HG03196 (cell line): ENCODE measurements around the gene TMEM200A.

Source experiments
- ATAC-seq: cut with Tn5 transposase; IDR thresholded peaks from one replicate; pipeline ENCODE4 v1.9.1; 2021; ENCODE audit not compliant: unreplicated experiment

Gene TMEM200A

DNA sequence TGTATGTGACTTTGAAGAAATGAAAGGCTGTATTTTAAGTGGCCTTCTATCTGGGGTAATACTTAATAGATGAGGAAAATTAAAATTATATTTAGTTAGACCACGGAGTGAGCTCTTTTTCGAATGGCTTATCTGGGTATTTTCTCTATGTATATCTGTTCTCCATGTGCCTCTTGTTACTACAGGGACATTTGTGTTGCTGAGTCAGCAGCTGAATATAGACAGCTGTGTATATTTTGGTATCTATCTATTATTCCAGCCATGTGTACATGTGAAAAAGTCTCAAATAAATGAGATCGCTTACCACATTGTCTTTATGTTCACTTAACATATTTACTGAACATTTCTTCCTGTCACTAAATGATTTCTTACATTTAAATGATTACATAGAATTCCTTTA is 57.2 kb downstream of the TMEM200A start:
- no peak for ATAC-seq

DNA sequence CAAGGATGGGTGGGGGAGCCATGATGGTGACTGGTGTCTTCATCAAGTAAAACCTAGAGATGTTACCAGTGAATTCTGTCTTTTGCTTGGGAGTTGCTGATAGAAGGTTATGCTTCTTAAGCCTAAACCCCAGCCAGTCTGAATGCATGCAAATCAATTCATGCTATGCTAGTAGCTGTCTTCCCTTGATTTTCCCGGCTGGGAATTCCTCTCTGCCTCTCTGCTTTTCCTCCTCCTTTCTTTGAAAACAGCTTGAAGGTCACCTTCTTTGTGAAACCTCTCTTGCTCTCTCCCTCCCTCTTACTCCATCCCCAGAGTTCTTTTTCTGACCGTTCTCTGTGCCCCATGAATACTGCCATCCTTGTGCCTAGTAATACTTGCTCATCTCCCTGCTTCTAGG is 58.9 kb downstream of the TMEM200A start:
- ATAC-seq: no peak

DNA sequence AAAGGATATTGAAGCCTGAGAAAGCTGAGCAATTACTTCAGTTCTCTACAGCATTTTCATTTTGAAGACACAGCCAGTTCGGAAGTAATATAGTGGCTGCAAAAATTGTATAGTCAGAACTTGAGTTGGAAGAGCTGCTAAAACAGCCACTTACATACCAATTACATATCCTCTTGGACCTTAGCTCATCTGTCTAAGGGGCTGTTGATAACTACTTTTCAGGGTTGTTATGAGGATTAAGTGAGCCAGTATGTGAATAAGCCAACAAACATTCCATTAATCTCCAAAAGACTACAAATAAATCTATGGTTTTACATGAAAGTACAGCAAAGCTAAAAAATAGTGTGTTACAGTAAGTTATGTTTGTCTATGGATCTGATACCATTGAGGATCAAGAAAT is 59.7 kb downstream of the TMEM200A start:
- no peak for ATAC-seq

DNA sequence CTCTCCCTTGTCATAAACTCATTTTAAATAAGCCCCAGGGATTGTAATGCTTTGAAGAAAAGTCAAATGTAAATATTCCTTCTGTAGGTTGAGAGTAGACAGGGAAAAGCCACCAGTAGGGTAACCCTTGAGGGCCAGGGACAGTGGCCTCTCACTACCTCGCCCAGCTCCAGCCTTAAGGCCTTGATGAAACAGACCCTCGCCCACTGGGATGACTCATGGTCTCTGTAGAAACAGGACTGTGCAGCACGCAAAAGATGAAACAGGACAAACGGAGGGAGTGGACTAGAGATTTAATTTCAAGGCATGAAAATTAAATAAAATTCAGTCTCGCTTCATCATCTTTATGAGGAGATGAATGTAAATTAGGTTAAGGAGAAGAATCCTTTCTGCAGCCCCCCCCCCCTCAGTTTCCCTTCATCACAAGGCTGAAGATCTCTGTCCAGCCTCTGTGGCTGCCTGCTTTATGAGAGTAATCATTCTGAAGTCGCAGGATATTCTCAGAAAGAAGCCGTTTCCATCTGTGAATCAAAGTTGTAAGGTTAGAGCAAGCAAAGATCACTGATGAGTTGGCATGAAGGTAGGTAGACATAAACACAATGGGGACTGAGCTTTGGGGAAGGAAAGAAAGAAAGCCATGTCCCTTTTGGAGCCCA is 60.4 kb downstream of the TMEM200A start:
- ATAC-seq: no peak

DNA sequence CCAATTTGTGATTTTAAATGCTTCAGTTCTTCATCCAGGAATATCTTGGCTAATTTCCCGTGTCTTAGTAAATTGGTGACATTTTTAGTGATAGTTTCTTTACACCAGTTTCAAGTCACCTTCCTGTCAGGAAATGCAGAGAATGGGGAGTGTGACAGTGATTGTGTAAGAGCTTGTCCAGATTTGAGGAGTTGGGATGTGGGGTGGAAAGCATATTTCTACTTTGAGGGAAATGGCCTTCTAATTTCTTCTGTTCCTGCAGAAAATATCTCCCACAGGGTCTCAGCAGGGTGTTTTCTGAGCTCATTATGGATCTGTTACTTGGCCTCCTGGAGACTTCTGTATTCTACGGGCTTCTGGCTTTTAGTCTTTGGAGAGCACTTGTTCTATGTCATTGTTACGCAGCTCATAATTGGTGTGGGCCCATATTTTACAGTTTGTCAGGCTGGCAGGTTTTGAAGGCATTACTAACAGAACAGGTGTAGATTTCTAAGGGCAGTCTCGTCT is 65.6 kb downstream of the TMEM200A start:
- ATAC-seq: no peak

DNA sequence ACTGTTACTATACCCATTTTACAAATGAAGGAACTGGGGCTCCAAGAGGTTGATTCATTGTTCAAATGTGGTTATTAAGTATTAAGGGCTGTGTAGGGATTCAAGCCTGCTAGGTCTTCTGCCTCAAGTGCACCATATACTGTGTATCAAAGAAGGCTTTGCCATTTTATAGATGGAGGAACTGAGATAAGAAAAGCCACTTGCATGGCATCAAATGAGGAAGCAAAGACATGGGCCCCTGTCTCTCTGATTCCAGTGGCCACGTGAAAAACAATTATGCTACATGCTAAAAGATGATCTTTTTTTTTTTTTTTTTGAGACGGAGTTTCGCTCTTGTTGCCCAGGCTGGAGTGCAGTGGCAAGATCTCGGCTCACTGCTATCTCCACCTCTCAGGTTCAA is 67.0 kb downstream of the TMEM200A start:
- ATAC-seq: no peak

DNA sequence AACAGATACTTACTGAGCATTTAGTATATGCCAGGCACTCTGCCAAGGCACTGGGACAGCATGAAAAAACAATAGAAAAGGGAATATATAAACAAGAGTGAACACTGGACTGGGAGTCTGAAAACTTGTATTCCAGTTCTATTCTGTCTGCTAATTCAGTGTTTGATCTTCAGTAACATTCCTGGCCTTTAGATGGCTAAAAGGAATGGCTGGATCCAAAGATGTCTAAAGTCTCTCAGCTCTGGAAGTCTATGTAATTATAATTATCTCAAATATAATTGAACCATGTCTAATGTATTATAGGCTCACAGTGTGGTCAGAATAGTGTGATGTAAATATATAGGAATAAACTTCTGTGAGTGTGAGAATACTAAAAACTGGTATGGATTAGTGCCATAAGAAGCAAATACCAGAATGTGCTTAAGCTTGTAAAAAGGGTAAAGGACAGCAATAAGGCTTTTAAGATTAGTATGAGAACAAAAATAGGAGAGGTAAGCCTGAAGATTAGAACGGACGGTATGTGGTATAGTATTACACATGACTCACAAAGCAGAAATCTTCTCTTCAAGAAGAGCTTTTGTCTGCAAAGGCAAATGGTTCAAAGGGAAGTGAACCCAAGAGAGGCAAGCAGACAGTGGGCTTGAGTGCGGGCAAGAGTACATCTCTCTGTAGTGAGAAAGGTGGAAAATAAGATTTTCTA is 68.5 kb downstream of the TMEM200A start:
- no peak for ATAC-seq

DNA sequence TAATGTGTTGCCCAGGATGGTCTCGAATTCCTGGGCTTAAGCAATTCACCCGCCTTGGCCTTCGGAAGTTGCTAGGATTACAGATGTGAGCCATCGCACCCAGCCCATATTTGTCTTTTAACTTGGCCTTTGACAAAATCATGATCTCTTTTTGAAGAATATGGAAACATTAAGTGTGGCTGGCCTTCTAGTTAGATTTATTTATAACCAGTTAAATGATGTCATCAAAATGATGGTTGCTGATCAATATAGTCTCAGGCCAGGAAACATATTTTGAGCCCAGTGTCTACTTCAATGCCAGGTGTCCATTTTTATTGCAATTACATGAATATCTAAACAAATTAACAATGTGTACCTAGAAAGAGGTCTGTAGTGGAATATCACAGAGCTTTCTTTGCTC is 69.4 kb downstream of the TMEM200A start:
- ATAC-seq: no peak

DNA sequence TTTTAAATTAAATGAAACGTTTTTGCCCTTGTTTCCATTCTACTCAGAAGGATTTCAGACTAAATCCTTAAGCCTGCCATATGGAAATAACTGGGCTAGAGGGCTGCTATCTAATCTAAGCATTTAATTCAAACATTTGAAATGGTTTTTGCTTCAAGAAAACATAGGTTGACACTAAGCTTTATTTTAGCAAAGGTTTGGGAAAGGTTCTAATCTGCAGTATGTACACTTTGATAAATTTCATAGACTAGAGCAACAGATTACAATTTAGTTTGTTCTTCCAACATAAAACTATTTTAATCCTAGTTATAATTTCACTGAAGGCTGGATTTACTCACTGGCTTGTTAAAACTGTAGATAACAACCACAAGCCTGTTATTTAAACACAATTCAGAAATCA is 72.1 kb downstream of the TMEM200A start:
- no peak for ATAC-seq

DNA sequence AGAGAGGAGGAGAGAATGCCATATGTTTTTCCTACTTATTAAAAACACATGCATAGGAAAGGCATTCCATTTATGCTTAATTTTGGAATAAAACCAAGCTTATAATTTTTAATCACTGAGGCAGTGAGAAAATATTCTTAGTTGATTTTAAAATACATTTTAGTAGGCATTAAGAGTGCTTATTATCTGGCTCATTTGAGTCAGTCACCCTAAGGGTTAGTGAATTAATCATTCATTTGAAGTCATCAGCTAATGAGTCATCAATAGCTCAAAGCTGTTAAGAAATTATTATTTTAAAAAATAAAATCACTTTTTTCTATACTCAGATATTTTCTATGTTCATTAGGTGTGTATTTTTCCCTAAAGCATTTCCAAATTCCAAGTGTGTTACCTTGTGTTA is 81.6 kb downstream of the TMEM200A start:
- ATAC-seq: no peak

DNA sequence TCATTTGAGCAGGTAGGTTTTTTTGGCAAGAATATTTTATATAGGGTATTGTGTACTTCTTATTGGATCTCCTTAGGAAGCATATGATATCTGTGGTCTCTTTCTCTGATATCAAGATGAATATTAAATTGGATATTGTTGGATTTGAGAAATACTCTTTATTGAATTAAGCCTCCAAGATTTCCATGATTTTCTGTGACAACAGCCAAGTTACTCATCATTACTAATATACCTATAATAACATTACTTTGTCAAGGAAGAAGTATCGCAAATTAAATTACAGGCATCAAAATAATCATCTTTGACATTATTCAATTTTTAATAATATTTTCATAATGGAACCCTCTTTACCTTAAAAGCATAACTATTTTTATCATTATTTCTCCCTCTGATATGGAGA is 86.5 kb downstream of the TMEM200A start:
- no peak for ATAC-seq

DNA sequence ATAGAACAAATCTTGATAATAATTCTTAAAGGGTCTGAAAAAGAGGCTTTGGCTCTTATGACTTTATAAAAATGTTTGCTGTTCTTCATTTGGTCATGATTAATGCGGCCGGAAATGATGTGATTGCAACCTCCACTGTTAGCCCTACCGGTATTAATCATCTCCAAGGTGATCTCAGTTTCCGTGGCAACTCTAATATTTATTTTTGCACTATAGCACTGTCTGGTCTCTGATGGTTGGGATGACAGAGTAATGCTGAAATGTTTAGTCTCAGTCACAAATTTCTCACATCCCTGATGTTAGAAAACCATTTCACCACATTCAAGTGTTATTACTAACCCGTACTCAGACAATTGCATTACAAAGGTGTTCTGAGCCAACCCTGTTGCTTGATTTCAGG is 87.4 kb downstream of the TMEM200A start:
- no peak for ATAC-seq

DNA sequence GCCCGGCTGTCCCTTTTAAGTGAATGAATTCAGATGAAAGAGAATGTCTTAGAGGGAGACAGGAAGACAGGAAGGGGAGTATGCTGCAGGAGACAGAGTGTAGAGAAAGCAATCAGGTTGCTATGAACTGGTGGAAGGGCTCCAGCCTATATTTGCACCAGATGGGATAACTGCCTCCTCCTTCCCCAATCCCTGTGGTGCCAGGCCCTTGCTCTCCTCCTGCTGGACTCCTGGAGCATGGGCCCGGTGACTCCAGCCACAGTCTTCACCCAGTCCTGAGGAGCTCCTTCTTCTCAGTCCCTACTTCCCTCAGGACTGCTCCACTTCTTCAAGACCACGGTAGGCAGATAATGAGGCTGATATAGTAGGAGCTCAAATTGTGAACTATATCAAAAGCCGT is 91.8 kb downstream of the TMEM200A start:
- ATAC-seq: no peak

DNA sequence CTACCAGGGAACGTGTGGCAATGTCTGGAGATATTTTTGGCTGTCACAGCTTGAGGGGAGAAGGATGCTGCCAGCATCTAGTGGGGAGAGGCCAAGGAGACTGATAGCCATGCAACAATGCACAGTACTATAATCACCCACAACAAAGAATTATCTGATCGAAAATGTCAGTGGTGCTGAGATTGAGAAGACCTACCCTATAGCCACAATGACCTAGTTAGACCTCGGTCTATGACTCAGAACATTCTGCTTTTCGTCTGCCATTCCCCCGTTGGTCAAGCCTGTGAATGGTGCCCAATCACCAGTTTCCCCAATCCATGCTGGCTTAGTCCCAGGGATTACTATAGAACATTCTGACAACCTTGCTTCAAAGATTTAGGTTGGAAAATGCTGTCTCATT is 93.5 kb downstream of the TMEM200A start:
- no peak for ATAC-seq

DNA sequence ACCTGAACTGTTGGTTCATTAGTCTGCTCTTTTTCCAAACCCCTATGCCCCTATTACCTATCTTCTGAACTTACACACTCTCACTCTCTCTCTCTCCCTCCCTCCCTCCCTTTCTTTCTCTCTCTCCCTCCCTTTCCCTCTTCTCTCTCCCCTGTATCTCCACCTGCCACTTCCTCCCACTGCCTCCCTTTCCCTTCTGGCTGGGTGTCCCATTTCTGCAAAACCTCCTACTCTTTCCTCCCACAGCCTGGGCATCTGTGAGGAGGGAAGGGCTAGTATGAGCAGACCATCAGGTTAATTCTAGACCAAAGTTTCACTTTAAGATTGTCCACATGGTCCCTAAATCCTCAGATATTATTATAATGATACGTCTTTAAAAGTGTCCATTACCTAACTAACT is 95.1 kb downstream of the TMEM200A start:
- ATAC-seq: no peak

DNA sequence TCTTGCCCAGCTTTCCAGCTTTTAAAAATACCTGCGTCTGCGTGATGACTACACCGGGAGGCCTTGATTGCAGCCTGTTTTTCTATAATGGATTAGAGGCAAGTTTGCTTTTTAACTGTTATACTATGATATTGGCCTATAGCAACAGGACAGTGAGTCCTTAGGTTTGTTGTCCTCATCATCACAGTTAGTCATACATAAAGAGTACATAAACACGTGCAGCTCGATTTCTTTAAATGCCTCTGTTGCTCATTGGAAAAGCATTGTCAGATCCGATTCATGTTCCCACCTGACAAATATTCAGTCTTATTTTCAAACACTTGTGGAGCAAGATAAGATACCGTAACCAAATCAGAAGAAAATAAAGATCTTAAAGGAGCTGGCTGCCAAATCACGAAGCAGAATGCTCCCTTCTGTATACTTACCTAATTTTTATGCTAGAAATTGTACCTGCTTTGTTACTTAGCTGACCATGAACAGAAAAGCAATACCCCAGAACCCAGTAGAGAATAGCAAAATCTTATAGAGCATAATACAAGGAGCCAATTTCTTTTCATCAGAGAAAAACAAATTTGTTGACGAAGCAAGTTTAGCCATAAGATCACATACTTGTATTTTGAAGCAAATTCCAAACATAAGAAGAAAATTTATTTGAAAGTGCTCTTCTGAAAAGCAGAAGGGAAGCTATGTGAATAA is 100.4 kb downstream of the TMEM200A start:
- no peak for ATAC-seq

DNA sequence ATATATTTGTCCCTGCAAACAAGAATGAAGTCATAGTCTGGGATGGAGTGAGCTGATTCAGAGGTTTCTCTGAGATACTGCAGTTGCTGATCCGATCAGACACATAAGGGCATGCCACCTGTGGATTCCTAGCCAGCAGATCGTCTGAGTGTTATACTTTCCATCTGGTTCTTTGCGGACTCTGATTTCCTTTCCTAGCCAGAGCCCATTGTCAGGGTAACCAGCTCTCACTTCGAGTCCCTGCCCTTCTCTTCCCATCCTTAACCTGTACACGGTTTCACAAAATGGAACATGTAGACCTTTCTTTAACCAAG is 100.9 kb downstream of the TMEM200A start:
- ATAC-seq: no peak

DNA sequence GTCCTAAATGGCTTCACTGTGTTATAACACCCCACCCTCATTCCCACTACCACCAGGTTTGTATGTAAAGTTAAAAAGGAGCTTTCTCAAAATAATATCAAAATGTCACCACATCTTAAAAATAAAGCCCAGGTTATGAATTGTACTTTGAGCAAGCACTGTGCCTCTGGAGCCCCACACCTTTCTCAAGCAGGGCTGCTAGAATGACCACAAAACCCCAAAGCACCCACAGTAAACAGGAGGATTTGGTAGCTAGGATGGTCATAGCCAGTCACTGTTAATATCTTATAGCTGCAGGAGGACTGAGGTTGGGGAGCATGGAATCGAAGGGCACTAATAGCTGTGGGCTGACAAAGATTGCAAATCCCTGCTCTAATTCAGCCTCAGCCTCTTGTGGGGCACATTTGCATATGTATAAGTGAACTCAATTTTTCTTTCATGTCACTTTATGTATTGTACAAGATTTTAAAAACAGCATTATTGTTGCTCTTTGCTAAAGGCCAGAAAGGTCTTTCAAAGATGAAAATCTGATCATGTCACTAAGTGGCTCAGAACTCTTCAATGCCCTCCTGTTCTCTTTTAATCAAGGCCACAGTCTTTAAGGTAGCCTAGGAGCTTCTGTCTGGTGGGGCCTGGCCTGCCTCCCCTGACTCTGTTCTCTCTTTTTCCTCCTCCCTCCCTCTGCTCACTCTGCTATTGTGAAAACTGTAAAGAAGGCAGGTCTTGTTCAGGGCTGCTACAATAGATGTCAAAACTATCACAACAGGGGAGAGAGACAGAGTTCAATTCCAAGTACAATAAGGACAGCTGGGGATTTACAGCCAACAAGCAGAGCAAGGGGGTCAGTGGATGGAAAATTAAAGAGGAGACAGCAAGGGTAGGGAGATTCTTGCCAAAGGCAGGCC is 101.6 kb downstream of the TMEM200A start:
- no peak for ATAC-seq

DNA sequence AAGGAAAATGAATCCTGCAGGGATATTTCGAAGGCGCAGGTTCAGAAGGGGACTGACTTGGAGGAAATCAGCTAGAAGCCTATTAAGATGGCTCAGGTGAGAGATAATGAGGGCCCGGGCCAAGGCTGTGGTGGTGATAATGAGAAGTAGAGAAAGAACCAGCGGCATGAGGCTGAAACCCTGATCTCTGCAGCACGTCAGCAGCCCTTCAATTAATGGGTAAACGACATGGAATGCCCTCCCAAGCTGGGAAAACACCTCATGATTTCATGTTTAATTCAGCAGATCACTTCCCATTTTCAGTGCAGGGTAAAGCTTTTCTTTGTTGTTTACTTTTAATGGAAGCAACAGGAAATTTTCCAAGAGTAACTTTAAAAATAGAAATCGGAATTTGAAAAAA is 104.9 kb downstream of the TMEM200A start:
- ATAC-seq: no peak

DNA sequence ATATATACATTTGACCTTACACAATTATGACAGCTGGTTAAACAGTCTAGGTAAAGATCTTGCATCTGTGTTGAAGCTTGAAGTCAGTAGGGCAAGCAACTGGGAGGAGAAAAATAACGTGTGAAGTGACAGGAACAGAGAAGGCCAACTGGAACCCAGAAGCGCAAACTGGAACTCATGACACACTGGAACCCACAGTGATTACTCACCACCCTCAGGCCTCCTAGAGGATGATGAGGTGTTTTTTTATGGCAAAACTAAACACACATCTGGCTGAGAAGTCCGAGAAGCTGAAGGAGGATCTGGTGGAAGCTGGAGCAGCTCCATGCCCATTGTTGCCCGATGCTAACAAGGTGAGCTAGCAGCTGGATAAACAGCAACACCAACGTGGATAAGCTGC is 108.1 kb downstream of the TMEM200A start:
- ATAC-seq: no peak

DNA sequence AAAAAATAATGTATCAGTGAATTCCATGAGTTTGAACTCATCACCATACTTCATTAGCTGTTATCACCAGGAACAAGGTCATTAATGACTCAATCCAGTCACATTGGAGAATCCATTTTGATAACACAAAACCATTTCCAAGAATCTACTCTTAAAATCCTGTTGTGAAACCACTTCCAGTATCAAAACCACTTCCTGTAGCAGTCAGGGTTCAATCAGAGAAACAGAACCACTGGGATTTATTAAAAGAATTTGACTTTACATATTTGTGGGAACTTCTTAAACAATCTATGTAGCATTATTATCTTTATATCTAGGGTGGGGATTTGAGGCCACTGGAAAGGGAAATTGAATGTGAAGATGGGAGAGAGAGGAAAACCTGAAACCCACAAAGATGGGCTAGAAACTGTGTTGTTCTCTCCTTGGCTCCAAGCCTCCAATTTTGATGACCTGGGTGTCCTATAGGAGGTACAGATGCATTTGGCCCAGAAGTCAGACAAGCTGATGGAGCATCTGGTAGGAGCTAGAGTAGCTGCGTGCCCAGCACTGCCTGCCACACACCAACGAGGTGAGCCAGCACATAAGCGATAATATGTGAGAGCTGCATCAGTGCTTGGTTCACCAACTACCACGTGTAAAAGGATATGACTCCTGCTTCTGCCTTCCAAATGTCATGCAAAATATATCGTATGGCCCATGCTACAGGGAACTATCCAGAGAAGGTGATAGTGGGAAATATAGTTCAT is 117.0 kb downstream of the TMEM200A start:
- ATAC-seq: no peak
